GM12875 (cell line): ENCODE data around the gene LAMB4.

Source experiments
- H3K4me3 ChIP-seq: one replicate; pipeline ENCODE4 v1.5.1; 2011; ENCODE audit warnings: low read depth, low read length, control low read depth
- TF ChIP-seq, protein P1 (sequence below): IDR thresholded peaks from 2 replicates; pipeline ENCODE4 v1.5.1; 2011; ENCODE audit warnings: low read depth, mild to moderate bottlenecking, control low read depth, inconsistent platforms, low read length, moderate library complexity, borderline replicate concordance; ENCODE audit not compliant: insufficient read depth

Gene LAMB4

DNA sequence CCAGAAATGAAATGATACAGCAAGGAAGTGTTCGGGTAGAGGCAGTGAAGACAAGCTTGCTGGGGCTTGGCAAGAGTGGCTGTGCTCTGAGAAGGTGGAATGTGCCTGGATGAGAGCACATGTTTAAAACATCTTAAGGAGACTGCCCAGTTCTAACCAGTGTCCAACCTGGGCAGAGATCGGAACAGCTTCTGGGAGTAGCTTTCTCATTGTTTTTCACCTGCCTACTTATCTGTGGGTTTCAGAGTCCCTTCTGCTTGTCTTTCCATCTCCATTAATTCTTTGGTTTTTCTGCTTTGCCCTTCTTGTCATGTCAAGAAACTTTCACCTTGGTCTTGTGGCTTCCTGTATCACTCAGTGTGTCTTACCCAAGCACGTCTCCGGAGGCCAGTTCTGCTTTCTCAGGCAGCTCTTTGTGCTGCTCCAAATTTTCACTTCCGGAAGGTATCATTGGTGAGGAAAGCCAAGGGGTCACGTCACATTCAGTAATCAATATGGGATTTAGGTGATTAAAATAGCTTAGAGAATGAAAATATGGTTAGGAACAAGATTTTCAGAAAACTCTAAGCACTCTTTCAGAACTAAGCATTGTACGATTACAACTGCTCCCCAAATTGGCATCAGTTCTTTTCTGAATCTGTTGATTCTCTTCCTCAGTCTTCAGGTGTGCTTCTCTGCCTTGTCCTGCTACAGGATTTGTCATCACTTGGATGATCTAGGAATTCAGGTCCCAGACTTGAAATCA is 5.5 kb upstream of the LAMB4 start:
- TF ChIP-seq, protein P1, sequence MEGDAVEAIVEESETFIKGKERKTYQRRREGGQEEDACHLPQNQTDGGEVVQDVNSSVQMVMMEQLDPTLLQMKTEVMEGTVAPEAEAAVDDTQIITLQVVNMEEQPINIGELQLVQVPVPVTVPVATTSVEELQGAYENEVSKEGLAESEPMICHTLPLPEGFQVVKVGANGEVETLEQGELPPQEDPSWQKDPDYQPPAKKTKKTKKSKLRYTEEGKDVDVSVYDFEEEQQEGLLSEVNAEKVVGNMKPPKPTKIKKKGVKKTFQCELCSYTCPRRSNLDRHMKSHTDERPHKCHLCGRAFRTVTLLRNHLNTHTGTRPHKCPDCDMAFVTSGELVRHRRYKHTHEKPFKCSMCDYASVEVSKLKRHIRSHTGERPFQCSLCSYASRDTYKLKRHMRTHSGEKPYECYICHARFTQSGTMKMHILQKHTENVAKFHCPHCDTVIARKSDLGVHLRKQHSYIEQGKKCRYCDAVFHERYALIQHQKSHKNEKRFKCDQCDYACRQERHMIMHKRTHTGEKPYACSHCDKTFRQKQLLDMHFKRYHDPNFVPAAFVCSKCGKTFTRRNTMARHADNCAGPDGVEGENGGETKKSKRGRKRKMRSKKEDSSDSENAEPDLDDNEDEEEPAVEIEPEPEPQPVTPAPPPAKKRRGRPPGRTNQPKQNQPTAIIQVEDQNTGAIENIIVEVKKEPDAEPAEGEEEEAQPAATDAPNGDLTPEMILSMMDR, result no peak

DNA sequence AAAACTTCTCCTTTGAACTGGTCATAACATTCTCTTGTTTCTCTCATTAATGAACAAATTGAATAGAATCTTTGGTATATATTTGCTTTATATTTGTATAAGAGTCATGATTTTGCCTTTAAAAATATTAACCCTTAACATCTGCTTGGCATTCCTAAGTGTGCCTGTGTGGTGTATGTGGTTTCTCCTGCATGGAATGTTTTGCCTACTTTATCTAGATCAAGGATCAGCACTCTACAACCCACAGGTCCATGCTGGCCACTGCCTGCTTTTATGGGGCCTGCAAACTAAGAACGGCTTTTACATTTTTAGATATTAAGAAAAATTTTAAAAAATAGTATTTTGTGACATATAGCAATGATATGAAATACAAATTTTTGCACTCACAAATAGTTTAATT is 4.3 kb upstream of the LAMB4 start:
- H3K4me3 ChIP-seq, result no peak overlapping the region
- TF ChIP-seq, protein P1, result no peak

More for the DNA sequence above, 5.5 kb upstream of the LAMB4 start:
- H3K4me3 ChIP-seq, result no peak overlapping the region

DNA sequence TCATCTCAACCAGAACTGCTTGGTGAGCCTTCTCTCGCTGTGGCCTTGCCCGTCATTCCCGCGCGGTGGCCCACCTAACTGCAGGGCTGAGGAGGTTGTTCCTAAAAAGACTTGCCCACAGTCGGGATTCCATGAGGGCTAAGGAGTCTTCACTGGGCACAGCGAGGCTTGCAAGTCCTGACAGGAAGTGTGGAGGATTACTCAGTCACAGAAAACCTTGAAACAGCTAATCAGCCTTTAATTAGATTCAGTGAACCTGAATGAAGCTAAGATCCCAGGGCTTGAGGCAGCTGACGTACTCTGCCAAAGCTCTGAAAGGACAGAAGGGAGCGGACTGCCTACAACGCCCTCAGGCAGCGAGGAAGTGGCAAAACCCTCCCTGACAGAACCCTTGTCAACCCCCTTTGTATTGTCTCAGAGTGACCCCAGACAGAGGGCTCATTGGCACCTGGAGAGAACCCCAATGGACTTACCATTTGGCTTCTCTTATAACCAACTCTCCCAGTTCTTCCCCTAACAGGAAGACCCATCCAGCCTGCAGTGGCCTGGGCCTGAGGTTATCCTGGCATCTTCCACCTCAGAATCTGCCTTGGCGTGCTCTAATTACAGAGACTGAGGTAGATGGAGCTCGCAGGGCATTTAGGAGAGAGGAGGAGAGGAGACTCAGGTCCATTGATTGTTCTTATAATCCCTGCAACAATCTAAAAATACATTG is 2.5 kb upstream of the LAMB4 start:
- TF ChIP-seq, protein P1, result no peak
- no peak overlapping the region for H3K4me3 ChIP-seq

DNA sequence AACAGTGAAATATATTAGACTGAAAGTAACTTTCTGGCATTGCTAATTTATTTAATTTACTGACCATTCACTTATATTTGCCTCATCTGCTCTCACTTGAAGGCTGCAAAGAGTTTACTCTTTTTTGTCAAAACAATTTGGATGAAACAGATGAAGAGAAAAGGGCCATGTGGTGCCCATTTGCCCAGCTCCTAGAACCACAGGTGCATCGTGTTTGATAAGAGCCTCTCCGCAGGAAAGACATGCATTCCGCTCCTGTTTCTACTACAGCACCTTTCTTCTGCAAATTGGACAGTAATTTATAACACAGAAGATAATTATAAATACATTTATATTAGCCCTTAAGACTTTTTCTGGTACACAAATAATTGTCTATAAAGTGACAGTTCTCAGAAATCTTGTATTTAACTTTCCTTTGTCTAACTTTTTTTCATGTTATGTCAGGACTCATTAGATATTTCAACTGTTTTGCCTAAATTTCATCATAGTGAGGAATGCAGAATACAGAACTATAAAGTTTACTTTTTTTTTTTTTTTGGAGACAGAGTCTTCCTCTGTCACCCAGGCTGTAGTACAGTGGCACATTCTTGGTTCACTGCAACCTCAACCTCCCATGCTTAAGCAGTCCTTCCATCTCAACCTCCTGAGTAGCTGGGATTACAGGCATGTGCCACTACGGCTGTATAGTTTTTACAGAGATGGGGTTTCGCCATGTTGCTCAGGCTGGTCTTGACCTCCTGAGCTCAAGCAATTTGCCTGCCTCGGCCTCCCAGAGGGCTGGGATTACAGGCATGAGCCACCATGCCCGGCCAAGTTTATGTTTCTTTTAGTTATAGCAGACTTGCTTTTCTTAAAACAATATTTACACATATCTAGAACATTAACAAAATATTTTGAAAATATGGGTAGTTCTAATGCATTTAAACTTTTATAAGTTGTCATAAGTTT is 869 bp downstream of the LAMB4 start:
- TF ChIP-seq, protein P1, result no peak
- H3K4me3 ChIP-seq, result no peak overlapping the region

DNA sequence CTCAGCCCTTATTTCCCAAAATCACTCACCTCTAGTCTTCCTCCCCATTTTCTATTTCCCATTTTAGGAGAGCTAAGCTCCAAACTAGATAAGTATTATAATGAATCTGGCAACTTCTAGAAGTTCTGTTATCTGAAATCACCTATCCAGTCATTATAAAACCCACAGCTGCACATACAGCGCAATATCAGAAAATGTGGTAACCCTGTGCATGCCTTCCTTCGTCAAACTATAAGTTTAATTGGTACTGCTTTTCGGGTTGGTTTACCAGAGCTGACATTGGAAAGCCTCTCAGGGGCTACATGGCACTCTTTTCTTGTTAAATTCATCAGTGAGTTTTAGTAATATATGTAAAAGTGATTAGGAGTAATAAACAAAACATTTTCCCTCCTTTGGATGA is 1.6 kb downstream of the LAMB4 start:
- TF ChIP-seq, protein P1, result no peak
- no peak overlapping the region for H3K4me3 ChIP-seq

DNA sequence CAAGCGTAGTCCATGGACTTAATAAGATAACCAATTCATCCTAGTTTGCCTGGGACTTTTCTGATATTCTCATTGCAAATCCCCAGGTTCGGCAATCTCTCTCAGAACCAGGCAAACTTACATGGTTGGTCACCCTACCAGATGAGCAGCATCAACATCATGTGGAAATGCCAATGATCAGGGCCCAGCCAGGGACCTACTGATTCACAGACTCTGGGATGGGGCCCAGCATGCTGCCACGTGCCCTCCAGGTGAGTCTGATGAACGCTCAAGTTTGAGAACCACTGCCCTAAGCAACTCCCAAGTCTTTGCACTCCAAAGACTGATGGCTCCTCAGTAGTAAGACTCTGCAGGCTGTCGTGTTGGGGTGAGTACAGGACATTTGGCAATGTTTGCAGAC is 2.7 kb downstream of the LAMB4 start:
- H3K4me3 ChIP-seq, result no peak overlapping the region
- TF ChIP-seq, protein P1, result no peak
